ENCODE measurements around the gene AHCYL2.

DNA sequence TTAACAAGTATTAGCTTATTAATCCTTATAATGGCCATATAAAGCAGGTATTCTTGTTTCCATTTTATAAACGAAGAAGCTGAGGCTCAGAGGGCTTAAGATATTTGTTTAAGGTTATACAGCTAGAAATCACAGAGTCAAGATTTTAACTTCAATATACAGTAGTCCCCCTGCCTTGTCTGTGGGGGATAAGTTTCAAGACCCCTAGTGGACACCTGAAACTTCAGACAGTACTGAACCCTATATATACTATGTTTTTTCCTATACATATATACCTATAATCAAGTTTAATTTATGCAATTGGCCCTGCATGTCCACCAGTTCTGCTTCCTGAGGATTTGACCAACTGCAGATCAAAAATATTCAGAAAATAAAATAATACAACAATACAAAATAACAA, 165.0 kb downstream of the AHCYL2 start:
- TF ChIP-seq, protein P1, sequence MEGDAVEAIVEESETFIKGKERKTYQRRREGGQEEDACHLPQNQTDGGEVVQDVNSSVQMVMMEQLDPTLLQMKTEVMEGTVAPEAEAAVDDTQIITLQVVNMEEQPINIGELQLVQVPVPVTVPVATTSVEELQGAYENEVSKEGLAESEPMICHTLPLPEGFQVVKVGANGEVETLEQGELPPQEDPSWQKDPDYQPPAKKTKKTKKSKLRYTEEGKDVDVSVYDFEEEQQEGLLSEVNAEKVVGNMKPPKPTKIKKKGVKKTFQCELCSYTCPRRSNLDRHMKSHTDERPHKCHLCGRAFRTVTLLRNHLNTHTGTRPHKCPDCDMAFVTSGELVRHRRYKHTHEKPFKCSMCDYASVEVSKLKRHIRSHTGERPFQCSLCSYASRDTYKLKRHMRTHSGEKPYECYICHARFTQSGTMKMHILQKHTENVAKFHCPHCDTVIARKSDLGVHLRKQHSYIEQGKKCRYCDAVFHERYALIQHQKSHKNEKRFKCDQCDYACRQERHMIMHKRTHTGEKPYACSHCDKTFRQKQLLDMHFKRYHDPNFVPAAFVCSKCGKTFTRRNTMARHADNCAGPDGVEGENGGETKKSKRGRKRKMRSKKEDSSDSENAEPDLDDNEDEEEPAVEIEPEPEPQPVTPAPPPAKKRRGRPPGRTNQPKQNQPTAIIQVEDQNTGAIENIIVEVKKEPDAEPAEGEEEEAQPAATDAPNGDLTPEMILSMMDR (IDR thresholded peaks at IDR 0.05) = no peak
- TF ChIP-seq POLR2AphosphoS5 (IDR thresholded peaks at IDR 0.05) = no peak
